ENCODE results near the gene MGMT. TPM values are rescaled to one million over a fixed set of nuclear protein-coding genes. Genes with fewer than 3 reads are reported as not detected.

Gene MGMT
- polyA plus RNA-seq, 1 donor = 18.0 TPM

DNA sequence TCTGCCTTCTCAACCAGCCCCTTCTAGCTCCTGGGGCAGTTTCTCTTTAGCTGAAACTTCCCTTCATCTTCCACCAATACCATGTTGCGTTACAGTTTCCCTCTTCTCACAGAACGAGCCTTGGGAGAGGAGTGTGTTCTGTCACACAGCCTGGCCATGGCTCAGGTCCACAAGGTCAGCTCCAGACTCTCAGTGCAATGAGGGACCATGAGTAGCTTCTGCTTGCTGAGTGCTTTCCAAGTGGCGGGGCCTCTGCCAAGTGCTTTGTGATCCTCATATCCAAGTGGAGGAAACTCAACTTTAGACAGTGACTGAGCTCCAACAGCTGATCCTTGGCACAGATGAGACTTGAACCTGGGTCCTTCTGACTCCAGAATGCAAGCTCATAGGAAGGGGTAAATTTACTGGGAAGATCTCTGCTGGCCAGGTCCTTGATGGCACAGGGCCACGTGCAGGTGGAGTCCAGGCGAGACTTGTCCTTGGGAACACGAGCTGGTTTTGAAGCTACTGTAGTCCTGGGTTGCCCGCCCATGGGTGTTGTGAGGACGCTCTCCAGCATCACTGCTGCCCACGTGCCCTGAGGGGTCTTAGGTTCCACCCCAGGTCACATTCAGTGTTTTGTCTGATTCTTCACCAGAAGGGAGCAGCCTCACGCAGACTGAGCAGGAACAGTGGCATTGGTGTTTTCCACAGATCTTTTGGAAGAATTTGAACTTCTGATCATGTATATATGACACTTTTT is 259.0 kb downstream of the MGMT start:
- H3K9me3 ChIP-seq (ENCODE audit: control insufficient read depth, low read depth, low read length) = peaks cover 3% of the 10 kb centered on the region
- WGBS (ENCODE audit: insufficient coverage, low lambda C conversion rate) = 100% methylated on average over 1 of the region's 10 CpGs
- no peaks in the 10 kb centered on the region for H3K27me3 ChIP-seq (ENCODE audit: control insufficient read depth, insufficient read depth, low read length)
- no peak for DNase-seq
- H3K4me3 ChIP-seq (ENCODE audit: low read length) = no peak overlapping the region
- no peaks in the 10 kb centered on the region for H3K4me1 ChIP-seq (ENCODE audit: control insufficient read depth, insufficient read depth, low read length)
- peaks cover 3% of the 10 kb centered on the region for H3K36me3 ChIP-seq (ENCODE audit: control insufficient read depth, insufficient read depth, low read length)
- no peak overlapping the region for H3K27ac ChIP-seq (ENCODE audit: low read length)

DNA sequence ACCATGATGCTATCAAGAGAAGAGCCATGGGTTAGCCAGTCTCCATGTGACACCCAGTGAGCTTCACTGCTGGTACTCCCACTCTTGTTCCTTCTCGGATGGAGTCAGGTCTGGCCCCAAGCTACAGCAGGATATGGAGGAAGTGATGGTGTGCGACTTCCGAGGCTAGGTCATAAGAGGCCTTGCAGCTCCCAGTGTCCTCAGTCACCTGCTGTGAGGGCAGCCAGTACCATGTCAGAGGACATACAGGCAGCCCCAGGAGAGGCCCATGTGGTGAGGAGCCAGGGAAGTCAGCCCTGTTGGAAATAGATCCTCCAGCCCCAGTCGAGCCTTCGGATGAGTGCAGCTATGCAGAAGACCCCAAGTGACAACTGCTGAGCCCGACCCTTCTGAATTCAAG is 260.0 kb downstream of the MGMT start:
- peaks cover 3% of the 10 kb centered on the region for H3K36me3 ChIP-seq (ENCODE audit: control insufficient read depth, insufficient read depth, low read length)
- DNase-seq = no peak
- peaks cover 3% of the 10 kb centered on the region for H3K9me3 ChIP-seq (ENCODE audit: control insufficient read depth, low read depth, low read length)
- no peaks in the 10 kb centered on the region for H3K4me1 ChIP-seq (ENCODE audit: control insufficient read depth, insufficient read depth, low read length)
- H3K27ac ChIP-seq (ENCODE audit: low read length) = no peak overlapping the region
- no CpG with 5 or more reads among the region's 6 CpGs for WGBS (ENCODE audit: insufficient coverage, low lambda C conversion rate)
- H3K27me3 ChIP-seq (ENCODE audit: control insufficient read depth, insufficient read depth, low read length) = no peaks in the 10 kb centered on the region
- H3K4me3 ChIP-seq (ENCODE audit: low read length) = no peak overlapping the region

DNA sequence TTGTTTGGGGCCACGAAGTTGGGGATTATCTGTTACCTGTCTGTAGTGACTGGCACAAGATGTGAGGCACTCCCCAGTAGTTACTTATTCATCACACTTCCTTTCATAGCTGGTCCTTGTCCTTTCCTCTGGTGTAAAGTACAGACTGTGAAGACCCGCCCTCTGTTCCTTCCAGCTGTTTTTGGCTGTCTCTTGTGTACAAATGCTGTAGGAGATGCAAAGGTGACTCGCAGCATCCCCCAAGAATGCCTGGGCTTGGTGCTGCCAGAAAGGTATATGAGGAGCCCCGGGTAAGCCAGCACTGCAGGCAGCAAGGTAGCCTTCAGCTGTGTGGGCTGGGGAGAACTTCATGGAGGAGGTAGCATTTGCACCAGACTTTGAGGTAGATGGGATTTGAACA is 260.5 kb downstream of the MGMT start:
- no peaks in the 10 kb centered on the region for H3K4me1 ChIP-seq (ENCODE audit: control insufficient read depth, insufficient read depth, low read length)
- H3K27ac ChIP-seq (ENCODE audit: low read length) = no peak overlapping the region
- H3K4me3 ChIP-seq (ENCODE audit: low read length) = no peak overlapping the region
- DNase-seq = no peak
- peaks cover 3% of the 10 kb centered on the region for H3K36me3 ChIP-seq (ENCODE audit: control insufficient read depth, insufficient read depth, low read length)
- WGBS (ENCODE audit: insufficient coverage, low lambda C conversion rate) = no CpG with 5 or more reads among the region's 4 CpGs
- H3K9me3 ChIP-seq (ENCODE audit: control insufficient read depth, low read depth, low read length) = peaks cover 3% of the 10 kb centered on the region
- H3K27me3 ChIP-seq (ENCODE audit: control insufficient read depth, insufficient read depth, low read length) = no peaks in the 10 kb centered on the region

GRCh38 chr10:129728246-129728820 is 261.3 kb downstream of the MGMT start:
- 100% methylated on average over 1 of the region's 13 CpGs for WGBS (ENCODE audit: insufficient coverage, low lambda C conversion rate)
- no peaks in the 10 kb centered on the region for H3K27me3 ChIP-seq (ENCODE audit: control insufficient read depth, insufficient read depth, low read length)
- no peak for DNase-seq

DNA sequence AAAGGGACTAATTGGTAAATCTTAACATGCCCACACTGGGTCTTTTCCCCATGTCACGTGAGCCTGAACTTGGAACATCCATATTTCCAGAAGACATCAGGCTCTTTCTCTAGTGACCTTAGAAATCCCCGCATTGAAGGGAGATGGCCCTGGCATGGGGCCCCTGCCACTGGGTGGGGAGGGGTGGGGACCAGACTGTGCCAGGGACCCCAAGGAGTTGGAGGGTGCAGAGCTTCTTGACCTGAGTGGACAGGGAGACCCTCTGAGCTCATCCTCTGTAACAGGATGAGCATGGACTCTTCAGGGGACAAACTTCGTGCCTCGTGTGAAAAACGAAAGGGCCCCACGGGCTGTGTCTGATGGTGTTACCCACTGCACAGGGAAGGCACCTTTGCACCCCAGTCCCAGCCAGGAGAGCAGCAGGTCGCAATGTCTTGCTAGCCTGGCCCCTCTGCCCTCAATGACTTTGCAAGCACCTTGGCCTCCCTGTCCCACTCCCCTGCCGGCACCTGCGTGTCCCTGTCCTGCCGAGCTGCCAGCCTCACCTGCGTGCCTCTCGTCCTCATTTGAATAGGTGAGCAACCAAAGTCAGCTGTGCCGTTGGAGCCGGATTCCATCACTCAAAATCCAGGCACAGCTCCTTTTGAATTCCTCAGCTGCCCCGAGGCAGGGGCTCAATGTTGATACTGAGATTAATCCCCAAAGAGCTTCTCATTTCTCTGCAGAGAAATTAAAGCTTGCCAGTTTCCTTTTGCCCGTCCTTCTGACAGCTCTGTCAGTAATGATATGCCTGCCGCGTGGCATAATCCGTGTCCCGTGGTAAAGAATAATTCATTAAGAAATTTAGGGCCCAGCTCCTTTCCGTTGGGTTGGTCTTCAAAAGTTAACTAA is 262.1 kb downstream of the MGMT start:
- DNase-seq = no peak
- H3K4me1 ChIP-seq (ENCODE audit: control insufficient read depth, insufficient read depth, low read length) = no peaks in the 10 kb centered on the region
- H3K4me3 ChIP-seq (ENCODE audit: low read length) = no peak overlapping the region
- WGBS (ENCODE audit: insufficient coverage, low lambda C conversion rate) = 83% methylated on average over 1 of the region's 21 CpGs
- H3K9me3 ChIP-seq (ENCODE audit: control insufficient read depth, low read depth, low read length) = peaks cover 3% of the 10 kb centered on the region
- H3K27me3 ChIP-seq (ENCODE audit: control insufficient read depth, insufficient read depth, low read length) = no peaks in the 10 kb centered on the region
- peaks cover 3% of the 10 kb centered on the region for H3K36me3 ChIP-seq (ENCODE audit: control insufficient read depth, insufficient read depth, low read length)
- H3K27ac ChIP-seq (ENCODE audit: low read length) = no peak overlapping the region

More at GRCh38 chr10:129728246-129728820, 261.3 kb downstream of the MGMT start:
- Histone ChIP-seq H3K9me3 (ENCODE audit: control insufficient read depth, low read depth, low read length) (peaks cover 3% of the 10 kb centered on the region), H3K27ac (ENCODE audit: low read length) (no peak overlapping the region), H3K4me1 (ENCODE audit: control insufficient read depth, insufficient read depth, low read length) (no peaks in the 10 kb centered on the region), H3K36me3 (ENCODE audit: control insufficient read depth, insufficient read depth, low read length) (peaks cover 3% of the 10 kb centered on the region), H3K4me3 (ENCODE audit: low read length) (no peak overlapping the region)

GRCh38 chr10:129730272-129730992 is 263.4 kb downstream of the MGMT start:
- Histone ChIP-seq H3K4me3 (ENCODE audit: low read length) (no peak overlapping the region), H3K9me3 (ENCODE audit: control insufficient read depth, low read depth, low read length) (peaks cover 3% of the 10 kb centered on the region), H3K4me1 (ENCODE audit: control insufficient read depth, insufficient read depth, low read length) (no peaks in the 10 kb centered on the region), H3K27me3 (ENCODE audit: control insufficient read depth, insufficient read depth, low read length) (no peaks in the 10 kb centered on the region), H3K36me3 (ENCODE audit: control insufficient read depth, insufficient read depth, low read length) (no peaks in the 10 kb centered on the region), H3K27ac (ENCODE audit: low read length) (no peak overlapping the region)
- DNase-seq = no peak
- 100% methylated on average over 2 of the region's 12 CpGs for WGBS (ENCODE audit: insufficient coverage, low lambda C conversion rate)

DNA sequence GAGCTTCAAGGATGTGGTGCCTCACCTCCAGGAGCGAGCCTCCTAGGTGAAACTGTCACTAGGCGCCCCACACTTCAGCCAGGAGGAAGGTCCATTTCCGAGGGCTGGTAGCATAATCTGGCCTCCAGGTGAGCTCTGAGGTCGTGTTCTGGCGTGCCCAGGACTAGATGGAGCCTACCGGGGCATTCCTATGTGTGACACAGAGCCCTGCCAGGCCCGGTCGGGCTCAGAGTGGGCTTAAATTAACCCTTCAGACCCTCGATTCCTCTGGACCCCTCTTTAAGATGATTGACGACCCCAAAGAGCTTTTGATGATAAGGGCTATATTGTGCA is 263.9 kb downstream of the MGMT start:
- no CpG with 5 or more reads among the region's 10 CpGs for WGBS (ENCODE audit: insufficient coverage, low lambda C conversion rate)
- Histone ChIP-seq H3K4me3 (ENCODE audit: low read length) (no peak overlapping the region), H3K27ac (ENCODE audit: low read length) (no peak overlapping the region), H3K27me3 (ENCODE audit: control insufficient read depth, insufficient read depth, low read length) (no peaks in the 10 kb centered on the region), H3K4me1 (ENCODE audit: control insufficient read depth, insufficient read depth, low read length) (no peaks in the 10 kb centered on the region), H3K36me3 (ENCODE audit: control insufficient read depth, insufficient read depth, low read length) (no peaks in the 10 kb centered on the region), H3K9me3 (ENCODE audit: control insufficient read depth, low read depth, low read length) (peaks cover 3% of the 10 kb centered on the region)
- no peak for DNase-seq

DNA sequence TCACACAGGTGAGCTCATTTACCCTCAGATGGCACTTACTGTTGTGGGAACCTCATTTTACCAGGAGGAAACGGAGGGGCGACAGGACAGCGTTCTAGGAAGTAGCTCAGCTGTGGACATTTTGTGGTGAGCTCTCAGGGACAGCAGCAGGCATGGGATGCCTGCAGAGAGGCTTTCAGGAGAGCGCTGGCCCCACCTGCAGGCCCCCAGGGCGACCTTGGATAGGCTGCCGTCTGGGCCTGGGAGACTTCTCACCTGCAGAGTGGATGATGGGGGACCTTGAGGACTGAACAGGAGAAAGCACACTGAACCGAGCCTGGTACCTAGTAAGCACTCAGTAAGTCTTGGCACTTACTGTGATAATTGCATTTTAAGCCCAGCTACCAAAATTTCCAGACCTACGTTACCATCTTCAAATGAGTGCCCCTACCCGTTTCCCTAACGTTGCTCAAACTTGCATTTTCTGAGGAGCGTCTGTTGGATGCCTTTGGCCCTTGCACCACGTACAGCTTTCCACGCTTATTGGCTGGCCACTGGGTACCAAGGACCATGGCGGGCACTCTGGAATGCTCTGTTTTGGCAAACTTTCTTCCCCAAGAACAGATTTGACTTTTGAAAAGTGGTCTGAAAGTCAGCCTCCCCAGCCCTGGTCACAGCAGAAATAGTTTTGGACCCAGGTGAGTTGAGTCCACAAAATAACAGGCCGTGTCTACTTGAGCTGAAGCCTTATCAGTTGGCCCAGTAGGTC is 273.7 kb downstream of the MGMT start:
- H3K4me3 ChIP-seq (ENCODE audit: low read length) = no peak overlapping the region
- peaks cover 22% of the 10 kb centered on the region for H3K9me3 ChIP-seq (ENCODE audit: control insufficient read depth, low read depth, low read length)
- H3K4me1 ChIP-seq (ENCODE audit: control insufficient read depth, insufficient read depth, low read length) = no peaks in the 10 kb centered on the region
- no peaks in the 10 kb centered on the region for H3K36me3 ChIP-seq (ENCODE audit: control insufficient read depth, insufficient read depth, low read length)
- no peak for DNase-seq
- H3K27ac ChIP-seq (ENCODE audit: low read length) = no peak overlapping the region
- H3K27me3 ChIP-seq (ENCODE audit: control insufficient read depth, insufficient read depth, low read length) = no peaks in the 10 kb centered on the region
- WGBS (ENCODE audit: insufficient coverage, low lambda C conversion rate) = no CpG with 5 or more reads among the region's 15 CpGs

- no peak for DNase-seq
- no peak overlapping the region for H3K27ac ChIP-seq (ENCODE audit: low read length)
- H3K9me3 ChIP-seq (ENCODE audit: control insufficient read depth, low read depth, low read length) = peaks cover 22% of the 10 kb centered on the region
- no peaks in the 10 kb centered on the region for H3K36me3 ChIP-seq (ENCODE audit: control insufficient read depth, insufficient read depth, low read length)
- H3K27me3 ChIP-seq (ENCODE audit: control insufficient read depth, insufficient read depth, low read length) = no peaks in the 10 kb centered on the region
- H3K4me1 ChIP-seq (ENCODE audit: control insufficient read depth, insufficient read depth, low read length) = no peaks in the 10 kb centered on the region
- WGBS (ENCODE audit: insufficient coverage, low lambda C conversion rate) = 67% methylated on average over 2 of the region's 19 CpGs
- H3K4me3 ChIP-seq (ENCODE audit: low read length) = no peak overlapping the region
Measured at GRCh38 chr10:129741280-129741977, 274.4 kb downstream of the MGMT start.
